Measurements from ENCODE around the gene XAGE5.
"Not testable (repeated sequence)": the region's sequence is repeated elsewhere in the genome, so short reads cannot be mapped to it uniquely, and the experiment has no call there.

The XAGE5 gene

GRCh38 chrX:52811065-52811625, at the start of gene XAGE5:
Gene XAGE5 (plus strand): TSS chrX:52811287. CDS start chrX:52812567, 1,280 bp downstream.
- Histone ChIP-seq H3K36me3 (no peaks in the 10 kb centered on the region), H3K9ac (no peak within 1 kb of the TSS), H3K4me2 (no peak within 1 kb of the TSS), H3K27ac (no peak within 1 kb of the TSS), H3K4me1 (no peaks in the 10 kb centered on the region), H4K20me1 (no peaks in the 10 kb centered on the region; a peak in 2 of 22 replicates), H3K4me3 (no peak within 1 kb of the TSS), H3K9me3 (replicated peaks in 1 of 11) (peaks cover 0 to 24% (median 0%) of the 10 kb centered on the region in 11 experiments; a peak in 7 of 22 replicates), H3K27me3 (peaks cover 95 to 100% (median 100%) of the 10 kb centered on the region in 11 experiments)
- no peak for TF ChIP-seq Cebpa-rat (IDR thresholded peaks at IDR 0.05)

GRCh38 chrX:52765983-52766382, 45.1 kb upstream of the XAGE5 start:
- H3K9ac ChIP-seq: not testable (repeated sequence)

GRCh38 chrX:52773504-52773903, 37.6 kb upstream of the XAGE5 start:
- not testable (repeated sequence) for H3K27me3 ChIP-seq; H3K9me3 ChIP-seq (replicated peaks in 1 of 11); H3K27ac ChIP-seq; H3K4me2 ChIP-seq; H4K20me1 ChIP-seq; H3K9ac ChIP-seq; H3K4me1 ChIP-seq; H3K36me3 ChIP-seq; H3K4me3 ChIP-seq

More at GRCh38 chrX:52765983-52766382, 45.1 kb upstream of the XAGE5 start:
- H3K36me3 ChIP-seq; H3K4me1 ChIP-seq; H4K20me1 ChIP-seq; H3K27ac ChIP-seq; H3K4me2 ChIP-seq; H3K27me3 ChIP-seq; H3K4me3 ChIP-seq; H3K9me3 ChIP-seq (replicated peaks in 1 of 11): not testable (repeated sequence)

- not testable (repeated sequence) for H3K9ac ChIP-seq, H4K20me1 ChIP-seq, H3K36me3 ChIP-seq, H3K27ac ChIP-seq, H3K4me2 ChIP-seq, H3K4me1 ChIP-seq, H3K4me3 ChIP-seq
- peaks cover 0 to 15% (median 0%) of the 10 kb centered on the region in 11 experiments; a peak in 1 of 22 replicates for H3K9me3 ChIP-seq (replicated peaks in 1 of 11)
- H3K27me3 ChIP-seq: peaks cover 43 to 60% (median 54%) of the 10 kb centered on the region in 11 experiments
These were observed 13.8 kb upstream of the XAGE5 start, which contains the start of gene SPANXN5 for GRCh38 chrX:52797327-52797726. Gene SPANXN5 (minus strand): TSS chrX:52797427. CDS start chrX:52797348, 79 bp downstream.

GRCh38 chrX:52804876-52805275, 6.2 kb upstream of the XAGE5 start:
- H3K27ac ChIP-seq; H3K36me3 ChIP-seq; H3K4me3 ChIP-seq; H3K9me3 ChIP-seq (replicated peaks in 1 of 11); H4K20me1 ChIP-seq; H3K9ac ChIP-seq; H3K4me1 ChIP-seq; H3K4me2 ChIP-seq: not testable (repeated sequence)
- H3K27me3 ChIP-seq: peaks cover 46 to 62% (median 56%) of the 10 kb centered on the region in 11 experiments

GRCh38 chrX:52819788-52820187, 8.7 kb downstream of the XAGE5 start:
- peaks cover 0 to 4% (median 0%) of the 10 kb centered on the region in 11 experiments; a peak in 3 of 22 replicates for H4K20me1 ChIP-seq

GRCh38 chrX:52821079-52821760, 10.1 kb downstream of the XAGE5 start:
- no peaks in the 10 kb centered on the region for H3K36me3 ChIP-seq
- TF ChIP-seq Cebpa-rat (IDR thresholded peaks at IDR 0.05): no peak
- peaks cover 0 to 4% (median 0%) of the 10 kb centered on the region in 11 experiments; a peak in 3 of 22 replicates for H4K20me1 ChIP-seq
- no peaks in the 10 kb centered on the region for H3K4me1 ChIP-seq
- no peak overlapping the region for H3K4me3 ChIP-seq
- no peak overlapping the region for H3K27ac ChIP-seq
- H3K9ac ChIP-seq: no peak overlapping the region
- H3K27me3 ChIP-seq: peaks cover 78 to 93% (median 91%) of the 10 kb centered on the region in 11 experiments
- H3K4me2 ChIP-seq: no peak overlapping the region
- no peaks in the 10 kb centered on the region for H3K9me3 ChIP-seq (replicated peaks in 1 of 11)

More at GRCh38 chrX:52819788-52820187, 8.7 kb downstream of the XAGE5 start:
- Histone ChIP-seq H3K9ac (no peak overlapping the region), H3K4me1 (no peaks in the 10 kb centered on the region), H3K36me3 (no peaks in the 10 kb centered on the region), H3K27me3 (peaks cover 85 to 100% (median 99%) of the 10 kb centered on the region in 11 experiments), H3K9me3 (replicated peaks in 1 of 11) (no peaks in the 10 kb centered on the region), H3K4me2 (no peak overlapping the region), H3K27ac (no peak overlapping the region), H3K4me3 (no peak overlapping the region)
- no peak for TF ChIP-seq Cebpa-rat (IDR thresholded peaks at IDR 0.05)

- Histone ChIP-seq H3K27ac (no peak overlapping the region), H3K36me3 (no peaks in the 10 kb centered on the region), H3K4me3 (no peak overlapping the region), H3K4me2 (no peak overlapping the region), H3K4me1 (no peaks in the 10 kb centered on the region), H3K9me3 (replicated peaks in 1 of 11) (peaks cover 0 to 22% (median 15%) of the 10 kb centered on the region in 11 experiments; a peak in 17 of 22 replicates), H3K9ac (no peak overlapping the region), H4K20me1 (peaks cover 0 to 4% (median 0%) of the 10 kb centered on the region in 11 experiments; a peak in 1 of 22 replicates), H3K27me3 (peaks cover 56 to 79% (median 74%) of the 10 kb centered on the region in 11 experiments)
- no peak for TF ChIP-seq Cebpa-rat (IDR thresholded peaks at IDR 0.05)
These were observed 13.5 kb downstream of the XAGE5 start for GRCh38 chrX:52824608-52825007.

- TF ChIP-seq Cebpa-rat (IDR thresholded peaks at IDR 0.05): no peak
- Histone ChIP-seq H3K36me3 (no peaks in the 10 kb centered on the region), H3K9me3 (replicated peaks in 1 of 11) (peaks cover 14 to 58% (median 37%) of the 10 kb centered on the region in 11 experiments; a peak in 21 of 22 replicates), H3K4me3 (no peak overlapping the region), H3K4me2 (no peak overlapping the region), H4K20me1 (peaks cover 0 to 4% (median 0%) of the 10 kb centered on the region in 11 experiments; a peak in 2 of 22 replicates), H3K27ac (no peak overlapping the region), H3K4me1 (no peaks in the 10 kb centered on the region), H3K9ac (no peak overlapping the region), H3K27me3 (peaks cover 48 to 77% (median 72%) of the 10 kb centered on the region in 11 experiments; a peak in 21 of 22 replicates)
These were observed 19.5 kb downstream of the XAGE5 start for GRCh38 chrX:52830551-52830950.
